ENCODE results near the gene FGF2.

FGF2 gene

GRCh38 chr4:122895336-122895995, 68.8 kb downstream of the FGF2 start:
- no peak for DNase-seq (ENCODE audit: low spot score)
- no peak for TF ChIP-seq CTCF (IDR thresholded peaks at IDR 0.05; ENCODE audit: extremely low read depth, missing control alignments)

DNA sequence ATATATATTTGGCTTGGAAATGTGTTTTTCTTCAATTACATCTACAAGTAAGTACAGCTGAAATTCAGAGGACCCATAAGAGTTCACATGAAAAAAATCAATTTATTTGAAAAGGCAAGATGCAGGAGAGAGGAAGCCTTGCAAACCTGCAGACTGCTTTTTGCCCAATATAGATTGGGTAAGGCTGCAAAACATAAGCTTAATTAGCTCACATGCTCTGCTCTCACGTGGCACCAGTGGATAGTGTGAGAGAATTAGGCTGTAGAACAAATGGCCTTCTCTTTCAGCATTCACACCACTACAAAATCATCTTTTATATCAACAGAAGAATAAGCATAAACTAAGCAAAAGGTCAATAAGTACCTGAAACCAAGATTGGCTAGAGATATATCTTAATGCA, 69.6 kb downstream of the FGF2 start:
- TF ChIP-seq CTCF (IDR thresholded peaks at IDR 0.05; ENCODE audit: extremely low read depth, missing control alignments), result no peak
- DNase-seq (ENCODE audit: low spot score), result no peak

DNA sequence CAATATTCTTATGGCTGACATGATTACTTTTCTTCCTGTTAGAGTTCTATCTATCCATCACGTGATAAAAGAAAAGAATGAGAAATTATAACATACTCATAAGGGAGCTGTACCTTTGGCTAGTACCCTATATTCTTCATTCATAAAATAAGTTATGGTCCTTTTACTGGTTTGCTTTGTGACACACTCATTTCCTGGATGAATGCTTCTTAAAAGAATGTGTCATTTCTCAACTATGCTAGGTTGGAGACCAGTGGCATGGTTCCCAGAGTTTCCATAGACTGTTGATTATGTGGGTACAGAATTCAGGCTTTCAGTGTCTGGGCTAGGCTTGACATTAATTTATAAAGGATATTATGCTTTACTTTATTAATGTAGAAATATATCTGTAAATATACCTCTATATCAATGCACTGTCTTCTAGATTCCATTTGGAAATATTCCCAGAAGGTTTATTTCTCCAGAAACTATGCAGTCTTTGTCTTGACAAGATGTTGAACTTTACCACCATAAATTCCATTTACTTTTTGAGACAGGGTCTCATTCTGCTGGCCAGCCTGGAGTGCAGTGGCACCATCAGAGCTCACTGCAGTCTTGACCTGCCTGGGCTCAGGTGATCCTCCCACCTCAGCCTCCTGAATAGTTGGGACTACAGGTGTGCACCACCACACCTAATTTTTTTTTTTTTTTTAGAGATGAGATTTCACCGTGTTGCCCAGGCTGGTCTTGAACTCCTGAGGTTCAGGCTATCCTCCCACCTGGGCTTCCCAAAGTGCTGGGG, 71.9 kb downstream of the FGF2 start:
- DNase-seq (ENCODE audit: low spot score), result no peak
- no peak for TF ChIP-seq CTCF (IDR thresholded peaks at IDR 0.05; ENCODE audit: extremely low read depth, missing control alignments)

- no peak for DNase-seq (ENCODE audit: low spot score)
- no peak for TF ChIP-seq CTCF (IDR thresholded peaks at IDR 0.05; ENCODE audit: extremely low read depth, missing control alignments)
Measured at GRCh38 chr4:122899682-122900081, 73.1 kb downstream of the FGF2 start.

DNA sequence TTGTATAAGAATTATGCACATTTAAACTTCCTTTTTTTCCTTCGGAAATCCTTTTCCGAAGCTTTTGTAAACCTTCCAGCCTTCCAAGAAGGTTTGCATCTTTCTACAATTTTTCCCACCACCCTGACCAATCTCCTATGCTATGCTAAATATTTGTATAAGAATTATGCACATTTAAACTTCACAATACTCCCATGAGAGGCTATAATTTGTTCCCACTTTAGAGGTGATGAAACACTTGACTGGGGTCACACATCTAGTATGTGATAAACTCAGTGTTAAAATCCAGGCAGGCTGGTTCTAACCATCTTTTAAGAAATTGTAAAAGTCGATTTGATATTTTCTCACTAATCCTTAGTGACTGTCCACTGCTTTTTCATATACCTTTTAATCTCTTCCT, 73.7 kb downstream of the FGF2 start:
- no peak for DNase-seq (ENCODE audit: low spot score)
- no peak for TF ChIP-seq CTCF (IDR thresholded peaks at IDR 0.05; ENCODE audit: extremely low read depth, missing control alignments)

DNA sequence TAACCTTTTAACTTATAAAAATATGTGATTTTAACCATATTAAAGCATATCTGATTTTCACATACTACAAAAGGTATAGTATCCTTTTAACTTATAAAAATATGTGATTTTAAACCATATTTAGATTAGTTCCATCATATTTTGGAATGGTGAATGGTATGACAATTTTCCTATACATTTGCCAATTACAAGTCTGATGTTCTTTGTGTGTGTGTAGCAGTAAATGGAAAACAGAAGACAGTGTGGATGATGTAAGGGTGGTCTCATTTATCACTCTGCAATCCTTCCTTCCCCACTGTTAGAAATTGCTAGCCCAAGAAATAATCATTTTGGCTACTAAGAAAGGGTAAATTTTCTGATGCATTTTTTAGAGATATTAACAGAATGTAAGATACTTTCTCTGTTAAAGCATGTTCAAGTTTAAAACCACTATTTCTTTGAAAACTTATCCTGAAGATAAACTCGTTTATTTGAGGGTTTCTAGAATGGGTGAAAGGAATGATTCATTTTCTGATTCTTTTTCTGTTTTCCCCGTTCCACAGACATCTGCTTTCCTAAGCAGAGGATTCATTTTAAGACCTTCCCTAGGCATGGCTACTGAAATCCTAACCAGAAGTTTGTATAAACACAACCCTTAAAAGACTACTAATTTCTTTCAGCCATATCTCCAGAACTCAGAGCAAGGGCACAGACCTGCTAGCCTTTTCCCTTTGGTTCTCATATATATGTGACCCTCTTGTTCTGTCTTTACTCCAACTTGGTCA, 74.8 kb downstream of the FGF2 start:
- no peak for TF ChIP-seq CTCF (IDR thresholded peaks at IDR 0.05; ENCODE audit: extremely low read depth, missing control alignments)
- DNase-seq (ENCODE audit: low spot score), result no peak

DNA sequence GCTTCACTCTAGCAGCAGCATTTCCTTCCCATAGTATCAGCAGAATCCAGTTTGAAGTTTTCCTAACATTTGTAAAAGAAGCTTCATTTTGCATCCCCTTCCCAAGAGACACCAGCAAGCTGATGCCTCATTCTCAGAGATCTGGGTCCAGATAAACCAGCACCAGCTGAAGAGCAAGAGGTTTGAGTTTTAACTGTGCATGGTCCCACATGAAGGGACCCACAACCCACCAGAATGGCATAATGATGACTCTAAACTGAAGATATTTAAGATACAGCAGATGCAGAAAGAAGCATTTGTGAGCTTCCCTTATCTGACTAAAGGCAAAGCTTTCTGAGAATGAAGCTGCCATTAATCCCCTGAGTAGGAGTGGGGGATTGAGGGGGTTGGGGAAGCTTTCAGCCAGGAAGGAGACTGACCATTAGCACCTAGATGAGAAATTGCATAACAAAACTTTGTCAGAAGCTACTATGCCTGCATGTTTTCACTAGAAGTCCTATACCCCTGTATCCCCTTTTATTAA, 77.2 kb downstream of the FGF2 start:
- TF ChIP-seq CTCF (IDR thresholded peaks at IDR 0.05; ENCODE audit: extremely low read depth, missing control alignments), result no peak

More for the DNA sequence above, 77.2 kb downstream of the FGF2 start:
- no peak for DNase-seq (ENCODE audit: low spot score)

All from GM20000 (cell line).